ENCODE data around the gene OR52K1. TPM values are rescaled to one million over a fixed set of nuclear protein-coding genes. Genes with fewer than 3 reads are reported as not detected.

OR52K1 gene
- total RNA-seq (2021; ENCODE audit: unreplicated experiment) (not detected), Bru-seq, nascent RNA (percentile 7 among the genes with signal in this experiment), BruChase-seq, experiment 1, labeled RNA remaining after a 6-hour chase (not detected), BruChase-seq, experiment 2, labeled RNA remaining after a 2-hour chase (percentile 7 among the genes with signal in this experiment)
- not detected in 2 replicates for polyA plus RNA-seq (2012)
- long read RNA-seq: 0 reads

DNA sequence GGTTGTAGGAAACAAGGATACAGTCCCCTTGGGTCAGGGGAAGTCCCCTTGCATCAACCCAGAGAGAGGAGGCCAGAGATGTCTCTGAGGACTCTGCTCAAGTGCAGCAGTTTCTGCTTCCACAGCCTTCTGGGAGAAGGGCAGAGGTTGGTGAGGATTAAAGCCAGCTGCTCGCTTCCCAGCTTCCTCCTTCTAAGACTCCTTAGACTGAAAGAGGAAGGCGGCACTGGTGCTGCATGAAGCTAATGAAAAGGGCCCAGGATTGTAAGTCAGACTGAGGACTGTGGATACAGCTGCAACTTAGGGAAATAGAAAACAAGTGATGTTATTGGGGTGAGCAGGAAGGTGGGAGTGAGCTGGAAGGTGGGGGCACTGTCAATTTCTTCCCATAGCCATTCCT lies at the start of gene OR52K1:
Gene OR52K1 (plus strand): TSS at position 202 of the 400 bp plus-strand sequence. CDS start 6,255 bp downstream, outside the sequence.
- Histone ChIP-seq H3K79me2 (ENCODE audit: insufficient read depth, low read length) (no peaks in the 10 kb centered on the region), H4K20me1 (ENCODE audit: insufficient read depth) (no peaks in the 10 kb centered on the region), H3K9me2 (ENCODE audit: insufficient read depth) (no peaks in the 10 kb centered on the region), H2AFZ (ENCODE audit: low read depth, low read length, poor library complexity, severe bottlenecking) (no peak within 1 kb of the TSS), H3K9ac (ENCODE audit: low read length) (no peak within 1 kb of the TSS), H3K9me3 (ENCODE audit: control insufficient read depth in 1 of 2, insufficient read depth in 1 of 2, low read depth in 1 of 2, low read length in 2 of 2) (no peaks in the 10 kb centered on the region), H3K4me3 (replicated peaks in 1 of 2; ENCODE audit: low read depth in 1 of 2, low read length in 2 of 2) (no peak within 1 kb of the TSS), H3K27me3 (ENCODE audit: insufficient read depth, low read length) (peaks cover 32% of the 10 kb centered on the region; the same call in 1 of the 2 replicates), H3K4me1 (ENCODE audit: control insufficient read depth in 1 of 2, insufficient read depth in 2 of 2, low read length in 2 of 2) (peaks cover 0 to 12% of the 10 kb centered on the region in 2 experiments; a peak in 2 of 4 replicates), H3K36me3 (ENCODE audit: control insufficient read depth in 1 of 2, insufficient read depth in 2 of 2, low read length in 2 of 2) (no peaks in the 10 kb centered on the region), H3K4me2 (ENCODE audit: low read length) (no peak within 1 kb of the TSS), H3K27ac (ENCODE audit: low read depth, low read length) (no peak within 1 kb of the TSS)
- RAD21 ChIA-PET (ENCODE audit: low non-redundant PET in 1 of 2, low total read pairs in 2 of 2, uncharacterized antibody in 2 of 2, unreplicated experiment in 2 of 2): no interaction called here
- POLR2A ChIA-PET: no interaction called here
- intact Hi-C loops (cut with micrococcal nuclease): no loop called here
- no TSS peak for BruUV-seq (replicated peaks)
- TF ChIP-seq, protein P1, sequence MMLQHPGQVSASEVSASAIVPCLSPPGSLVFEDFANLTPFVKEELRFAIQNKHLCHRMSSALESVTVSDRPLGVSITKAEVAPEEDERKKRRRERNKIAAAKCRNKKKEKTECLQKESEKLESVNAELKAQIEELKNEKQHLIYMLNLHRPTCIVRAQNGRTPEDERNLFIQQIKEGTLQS (IDR thresholded peaks at IDR 0.05): no peak
- TF ChIP-seq ZFX (IDR thresholded peaks at IDR 0.05) (no peak), ELF1 (IDR thresholded peaks at IDR 0.05; ENCODE audit: borderline replicate concordance, low read depth) (no peak), FOSL1 (IDR thresholded peaks at IDR 0.05; ENCODE audit: low read depth) (no peak), POLR2A (IDR thresholded peaks at IDR 0.05; ENCODE audit: borderline replicate concordance, extremely low read depth, insufficient read depth, insufficient read length) (no peak), EZH2 (IDR thresholded peaks at IDR 0.05) (no peak), ZNF274 (IDR thresholded peaks at IDR 0.05; ENCODE audit: low read depth, low read length) (no peak), CEBPB (IDR thresholded peaks at IDR 0.05; ENCODE audit: low read depth) (no peak), RAD21 (IDR thresholded peaks at IDR 0.05; ENCODE audit: low read depth) (no peak)
- TF ChIP-seq, protein P2, sequence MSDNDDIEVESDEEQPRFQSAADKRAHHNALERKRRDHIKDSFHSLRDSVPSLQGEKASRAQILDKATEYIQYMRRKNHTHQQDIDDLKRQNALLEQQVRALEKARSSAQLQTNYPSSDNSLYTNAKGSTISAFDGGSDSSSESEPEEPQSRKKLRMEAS (IDR thresholded peaks at IDR 0.05): no peak
- TF ChIP-seq, protein P3, sequence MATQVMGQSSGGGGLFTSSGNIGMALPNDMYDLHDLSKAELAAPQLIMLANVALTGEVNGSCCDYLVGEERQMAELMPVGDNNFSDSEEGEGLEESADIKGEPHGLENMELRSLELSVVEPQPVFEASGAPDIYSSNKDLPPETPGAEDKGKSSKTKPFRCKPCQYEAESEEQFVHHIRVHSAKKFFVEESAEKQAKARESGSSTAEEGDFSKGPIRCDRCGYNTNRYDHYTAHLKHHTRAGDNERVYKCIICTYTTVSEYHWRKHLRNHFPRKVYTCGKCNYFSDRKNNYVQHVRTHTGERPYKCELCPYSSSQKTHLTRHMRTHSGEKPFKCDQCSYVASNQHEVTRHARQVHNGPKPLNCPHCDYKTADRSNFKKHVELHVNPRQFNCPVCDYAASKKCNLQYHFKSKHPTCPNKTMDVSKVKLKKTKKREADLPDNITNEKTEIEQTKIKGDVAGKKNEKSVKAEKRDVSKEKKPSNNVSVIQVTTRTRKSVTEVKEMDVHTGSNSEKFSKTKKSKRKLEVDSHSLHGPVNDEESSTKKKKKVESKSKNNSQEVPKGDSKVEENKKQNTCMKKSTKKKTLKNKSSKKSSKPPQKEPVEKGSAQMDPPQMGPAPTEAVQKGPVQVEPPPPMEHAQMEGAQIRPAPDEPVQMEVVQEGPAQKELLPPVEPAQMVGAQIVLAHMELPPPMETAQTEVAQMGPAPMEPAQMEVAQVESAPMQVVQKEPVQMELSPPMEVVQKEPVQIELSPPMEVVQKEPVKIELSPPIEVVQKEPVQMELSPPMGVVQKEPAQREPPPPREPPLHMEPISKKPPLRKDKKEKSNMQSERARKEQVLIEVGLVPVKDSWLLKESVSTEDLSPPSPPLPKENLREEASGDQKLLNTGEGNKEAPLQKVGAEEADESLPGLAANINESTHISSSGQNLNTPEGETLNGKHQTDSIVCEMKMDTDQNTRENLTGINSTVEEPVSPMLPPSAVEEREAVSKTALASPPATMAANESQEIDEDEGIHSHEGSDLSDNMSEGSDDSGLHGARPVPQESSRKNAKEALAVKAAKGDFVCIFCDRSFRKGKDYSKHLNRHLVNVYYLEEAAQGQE (IDR thresholded peaks at IDR 0.05; ENCODE audit: low read depth): no peak
- TF ChIP-seq, protein P4, sequence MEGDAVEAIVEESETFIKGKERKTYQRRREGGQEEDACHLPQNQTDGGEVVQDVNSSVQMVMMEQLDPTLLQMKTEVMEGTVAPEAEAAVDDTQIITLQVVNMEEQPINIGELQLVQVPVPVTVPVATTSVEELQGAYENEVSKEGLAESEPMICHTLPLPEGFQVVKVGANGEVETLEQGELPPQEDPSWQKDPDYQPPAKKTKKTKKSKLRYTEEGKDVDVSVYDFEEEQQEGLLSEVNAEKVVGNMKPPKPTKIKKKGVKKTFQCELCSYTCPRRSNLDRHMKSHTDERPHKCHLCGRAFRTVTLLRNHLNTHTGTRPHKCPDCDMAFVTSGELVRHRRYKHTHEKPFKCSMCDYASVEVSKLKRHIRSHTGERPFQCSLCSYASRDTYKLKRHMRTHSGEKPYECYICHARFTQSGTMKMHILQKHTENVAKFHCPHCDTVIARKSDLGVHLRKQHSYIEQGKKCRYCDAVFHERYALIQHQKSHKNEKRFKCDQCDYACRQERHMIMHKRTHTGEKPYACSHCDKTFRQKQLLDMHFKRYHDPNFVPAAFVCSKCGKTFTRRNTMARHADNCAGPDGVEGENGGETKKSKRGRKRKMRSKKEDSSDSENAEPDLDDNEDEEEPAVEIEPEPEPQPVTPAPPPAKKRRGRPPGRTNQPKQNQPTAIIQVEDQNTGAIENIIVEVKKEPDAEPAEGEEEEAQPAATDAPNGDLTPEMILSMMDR (IDR thresholded peaks at IDR 0.05 in 2 of 3, conservative IDR thresholded peaks at IDR 0.05 in 1 of 3; ENCODE audit: borderline replicate concordance in 1 of 3, insufficient read depth in 1 of 3, low read depth in 2 of 3, low read length in 2 of 3): no peak
- no peak for ATAC-seq
- CTCF ChIA-PET: interaction anchor here (1.5 kb wide), 1 partner anchor 11 kb away, joined by 4 read pairs; no protein-coding TSS in a partner anchor
- DNase-seq (ENCODE audit: low read depth, low spot score): no peak

All from HCT116 (cell line).